AG08396 (cell line): Measurements from ENCODE around the gene PC.

Experiments used
- DNase-seq: peaks from one replicate; pipeline ENCODE4 v3.0.0; 2012; ENCODE audit warnings: low spot score, mixed read lengths

The PC gene

DNA sequence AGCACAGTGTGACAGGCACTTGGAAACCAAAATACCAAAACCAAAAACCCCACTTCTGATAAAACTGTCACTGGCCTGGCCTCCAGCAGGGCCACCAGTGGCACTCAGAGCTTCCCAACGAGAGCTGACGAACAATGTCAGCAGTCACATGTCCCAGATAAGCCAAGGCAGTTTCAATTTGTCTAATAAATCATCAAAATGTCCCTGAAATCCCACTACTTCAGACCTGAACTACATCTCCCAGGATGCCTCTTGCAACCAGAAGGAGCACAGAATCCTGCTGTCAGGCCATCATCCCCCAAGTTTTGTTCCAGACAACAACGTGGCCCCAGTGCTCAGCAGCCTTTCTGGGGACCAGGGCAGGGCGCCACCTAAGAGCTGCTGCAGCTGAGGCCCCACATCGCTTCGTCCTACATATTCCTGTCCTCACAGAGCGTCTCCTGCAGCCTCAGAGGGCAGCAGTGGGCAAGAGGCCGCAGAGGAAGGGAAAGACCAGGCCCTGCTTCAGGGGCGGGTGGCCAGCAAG is 76.2 kb downstream of the PC start:
- no peak for DNase-seq

DNA sequence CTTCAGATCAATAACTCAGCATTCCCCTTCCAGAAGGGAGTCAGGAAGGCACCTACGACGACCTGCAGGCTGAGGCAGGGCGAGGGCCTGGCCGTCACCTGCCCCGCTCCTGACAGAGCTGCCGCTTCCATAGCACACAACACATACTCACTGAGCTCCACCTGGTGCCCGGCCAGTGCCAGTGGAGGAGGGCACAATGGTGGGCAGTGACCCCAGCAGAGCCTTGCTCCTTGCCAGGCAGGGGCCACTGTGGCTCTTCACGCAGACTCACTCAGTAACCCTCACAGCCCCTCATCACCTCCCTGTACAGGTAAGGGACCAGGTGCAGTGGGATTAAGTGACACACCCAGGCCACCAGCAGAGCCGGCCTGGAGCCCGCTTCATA is 76.7 kb downstream of the PC start:
- no peak for DNase-seq

DNA sequence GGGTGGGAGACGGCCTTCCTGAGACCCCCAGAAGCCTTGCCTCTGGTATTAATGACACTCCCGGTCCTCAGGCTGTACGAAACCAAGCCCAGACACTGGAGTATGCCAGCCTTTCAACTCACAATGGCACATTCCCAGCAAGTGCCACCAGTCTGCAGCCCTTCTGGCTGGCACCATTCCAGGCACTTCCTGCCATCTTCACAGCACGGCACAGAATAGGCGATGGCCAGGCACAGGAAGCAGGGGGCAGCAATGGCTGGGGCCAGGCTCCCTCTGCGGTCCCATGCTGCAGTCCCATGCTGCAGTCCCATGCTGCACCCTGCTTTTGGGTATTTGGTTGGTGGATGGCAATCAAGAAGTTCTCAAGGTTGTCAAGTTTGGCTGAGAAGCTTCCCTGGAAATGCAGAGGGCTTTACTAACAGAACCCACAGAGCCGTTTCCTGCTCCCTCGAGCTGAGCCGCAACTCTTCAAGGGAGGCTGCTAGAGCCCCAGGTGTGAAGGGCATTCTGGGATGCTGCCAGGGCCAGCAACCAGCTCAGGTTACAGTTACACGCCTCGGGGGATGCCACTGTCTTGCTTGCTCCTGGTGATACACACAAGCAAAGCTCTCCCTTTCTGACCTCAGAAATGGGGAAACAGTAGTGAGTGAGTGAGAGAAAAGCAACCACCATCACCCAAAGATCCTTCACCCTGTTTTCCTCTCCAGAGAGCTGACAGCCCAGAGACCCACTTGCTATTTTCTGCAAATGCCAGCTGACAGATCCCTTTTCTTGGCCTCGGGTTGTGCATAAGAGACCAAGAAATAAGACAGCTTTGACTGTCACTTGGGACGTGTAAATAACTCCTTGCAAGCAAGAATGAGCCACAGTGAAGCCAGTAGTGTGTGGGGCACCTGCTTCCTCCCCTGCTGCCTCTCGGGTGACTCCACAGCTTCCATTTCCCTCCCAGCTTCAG is 77.4 kb downstream of the PC start:
- no peak for DNase-seq

- no peak for DNase-seq
Measured at GRCh38 chr11:66879999-66880398, 78.2 kb downstream of the PC start.

GRCh38 chr11:66879583-66879982 is 78.6 kb downstream of the PC start:
- DNase-seq = no peak

GRCh38 chr11:66879000-66879399 is 79.2 kb downstream of the PC start:
- DNase-seq = no peak

GRCh38 chr11:66878474-66878873 is 79.7 kb downstream of the PC start:
- DNase-seq = peak; percentile 53

- no peak for DNase-seq
Measured at GRCh38 chr11:66877588-66878385, 80.4 kb downstream of the PC start.

DNA sequence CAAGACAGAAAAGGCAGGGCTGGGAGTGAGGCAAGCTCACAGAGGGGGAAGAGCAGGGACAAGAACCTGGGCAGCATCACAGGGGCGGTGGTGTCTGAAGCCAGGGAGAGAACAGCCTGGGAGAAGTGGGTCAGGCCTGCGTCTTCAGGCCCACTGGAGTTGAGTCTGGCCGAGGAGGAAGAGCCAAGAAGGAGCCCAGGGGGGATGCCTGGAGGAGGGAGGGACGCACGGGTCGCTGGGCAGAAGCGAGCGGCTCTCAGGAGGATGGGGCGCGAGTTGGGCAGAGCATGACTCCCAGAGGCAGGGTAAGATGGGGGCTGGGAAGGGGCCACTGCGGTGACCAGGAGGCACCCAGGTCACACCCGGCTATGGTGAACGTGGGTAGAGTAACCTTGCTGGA is 82.8 kb downstream of the PC start:
- DNase-seq = no peak

DNA sequence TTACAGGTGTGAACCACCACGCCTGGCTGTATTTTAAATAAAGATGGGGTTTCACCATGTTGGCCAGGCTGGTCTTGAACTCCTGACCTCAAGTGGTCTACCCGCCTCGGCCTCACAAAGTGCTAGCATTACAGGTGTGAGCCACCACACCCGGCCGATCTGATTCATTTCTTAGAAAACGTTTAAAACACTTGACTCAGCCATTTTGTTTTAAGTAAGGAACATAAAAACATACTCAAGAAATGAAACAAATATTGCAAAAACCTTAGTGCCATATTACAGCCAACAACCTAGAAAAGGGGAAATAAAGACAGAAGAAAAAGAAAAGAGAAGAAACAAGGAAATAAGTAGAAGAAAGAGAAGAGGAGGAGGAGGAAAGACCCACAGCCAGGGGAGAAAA is 84.0 kb downstream of the PC start:
- no peak for DNase-seq

- DNase-seq = no peak
Measured at GRCh38 chr11:66871521-66871901, 86.7 kb downstream of the PC start.

GRCh38 chr11:66870616-66871520 is 87.3 kb downstream of the PC start:
- DNase-seq = no peak

DNA sequence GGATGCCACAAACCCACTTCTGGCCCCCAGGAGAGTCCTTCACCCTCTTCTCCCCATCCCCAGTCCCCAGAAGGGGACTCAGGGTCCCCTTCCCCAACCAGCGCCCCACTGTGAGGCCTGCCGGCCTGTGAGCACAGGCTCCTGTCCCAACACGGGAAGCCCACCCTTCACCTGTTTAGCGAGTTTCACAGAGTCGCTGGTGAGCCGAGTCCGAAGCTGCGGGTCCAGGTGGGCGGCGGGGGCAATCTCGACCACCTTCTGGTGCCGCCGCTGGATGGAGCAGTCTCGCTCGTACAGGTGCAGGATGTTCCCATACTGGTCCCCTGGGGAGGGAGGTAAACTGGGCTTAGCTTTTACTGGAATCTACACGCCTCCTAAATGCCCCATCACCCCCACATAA is 88.1 kb downstream of the PC start:
- no peak for DNase-seq

DNA sequence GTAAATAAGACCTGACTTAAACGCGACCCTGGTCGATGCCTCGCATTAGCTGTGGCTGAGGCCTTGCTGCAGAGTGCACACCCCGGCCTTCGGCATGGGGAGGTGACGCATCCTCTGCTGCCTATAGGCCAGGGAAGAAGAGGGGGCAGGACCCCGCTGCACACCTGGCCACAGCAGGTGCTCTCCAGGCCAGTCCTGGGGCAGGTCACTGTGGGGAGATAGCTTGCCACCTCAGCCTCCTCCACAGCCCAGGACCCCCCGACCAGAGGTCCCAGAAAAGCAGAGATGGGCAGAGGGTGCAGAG is 88.7 kb downstream of the PC start:
- no peak for DNase-seq

GRCh38 chr11:66868726-66869566 is 89.2 kb downstream of the PC start:
- no peak for DNase-seq

DNA sequence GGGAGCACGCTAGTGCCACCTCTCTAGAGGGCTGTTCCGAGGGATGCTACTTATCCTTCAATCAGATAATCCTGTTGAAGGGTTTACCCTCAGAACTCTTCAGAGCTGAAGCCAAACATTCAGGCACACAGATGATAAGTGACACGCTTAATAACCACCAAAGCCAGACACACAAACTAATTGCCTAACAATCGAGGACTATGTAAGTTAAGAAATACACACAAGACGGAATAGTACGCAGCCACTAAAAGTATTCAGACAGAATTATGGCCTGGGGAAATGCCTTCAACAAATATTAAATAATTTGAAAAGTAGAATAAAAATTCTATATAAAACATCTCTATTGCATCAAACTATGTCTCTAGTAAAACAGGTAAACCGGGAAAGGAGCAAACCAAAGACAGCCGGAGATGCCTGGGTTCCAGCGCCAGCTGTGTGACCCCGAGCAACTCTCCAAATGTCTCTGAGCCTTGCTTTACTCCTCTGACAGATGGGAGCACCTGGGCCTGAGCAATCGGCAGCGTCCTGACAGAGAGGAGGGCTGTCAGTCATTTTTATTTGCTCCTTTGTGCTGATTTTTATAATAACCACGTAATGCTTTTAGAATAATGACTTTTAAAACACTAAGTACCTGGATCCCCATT is 90.0 kb downstream of the PC start:
- no peak for DNase-seq

- DNase-seq = no peak
Measured at GRCh38 chr11:66867425-66868040, 90.7 kb downstream of the PC start.

DNA sequence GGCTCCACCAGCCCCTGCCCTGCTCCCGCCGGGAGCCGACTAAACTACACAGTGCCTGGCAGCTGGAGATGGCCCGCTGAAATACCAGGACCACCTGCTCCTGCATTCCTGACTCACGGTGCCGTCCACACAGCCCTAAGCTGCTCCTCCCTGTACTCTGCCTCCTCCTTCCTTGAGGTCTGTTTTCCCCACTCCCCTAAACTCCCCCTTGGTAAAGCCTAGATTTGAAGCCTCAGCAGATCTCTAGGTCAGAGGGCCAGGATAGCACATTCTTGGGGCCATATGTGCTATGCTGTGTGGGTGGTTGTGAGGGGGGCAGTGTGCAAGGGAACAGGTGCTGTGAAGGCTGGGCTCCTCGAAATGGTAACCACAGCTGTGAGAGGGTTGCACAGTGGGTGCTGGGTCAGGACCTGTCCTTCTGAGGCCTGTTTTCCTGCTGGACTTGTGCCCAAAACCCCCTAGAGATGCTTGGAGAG is 91.6 kb downstream of the PC start:
- no peak for DNase-seq

- DNase-seq = no peak
Measured at GRCh38 chr11:66866007-66866406, 92.2 kb downstream of the PC start.
